ENCODE measurements around the gene GSG1.

Gene GSG1

DNA sequence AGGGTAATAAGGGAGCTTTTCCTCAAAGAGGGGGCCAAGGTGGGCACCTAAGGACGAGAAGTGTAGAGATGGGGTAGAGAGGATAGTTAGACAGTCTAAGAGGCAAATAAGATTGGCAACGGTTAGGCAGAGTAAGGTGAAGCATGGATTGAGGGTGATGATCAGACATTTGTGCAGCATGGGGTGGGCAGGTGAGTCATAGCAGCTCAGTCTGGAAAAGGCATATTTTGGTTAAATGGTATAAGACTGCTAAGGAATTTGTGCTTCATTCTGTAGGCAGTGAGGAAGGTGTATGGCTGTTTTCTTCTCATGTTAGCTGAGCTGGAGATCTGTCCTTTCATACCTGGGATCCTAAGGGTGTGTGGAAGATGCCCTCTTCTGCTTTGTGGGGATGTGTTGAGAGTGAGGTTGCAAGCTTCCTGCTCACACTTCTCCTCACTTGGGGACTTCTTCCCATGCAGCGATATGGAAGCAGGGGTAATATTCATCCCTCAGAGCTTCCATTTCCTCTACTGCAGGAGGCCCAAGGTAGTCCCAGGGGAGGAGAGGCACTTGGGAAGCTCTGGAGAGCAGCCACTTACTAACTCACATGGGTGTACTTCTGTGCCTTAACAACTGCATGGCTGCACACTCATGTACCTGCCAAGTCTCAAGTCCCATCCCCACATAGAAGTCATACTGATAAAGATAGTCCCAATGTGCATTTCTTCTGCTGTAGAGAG is 28.9 kb downstream of the GSG1 start:
- ATAC-seq (ENCODE audit: low read depth) (no peak), DNase-seq (ENCODE audit: low spot score) (no peak)
- Histone ChIP-seq H3K4me1 (ENCODE audit: insufficient read depth, poor library complexity, severe bottlenecking) (peaks cover 8% of the 10 kb centered on the region), H3K36me3 (ENCODE audit: low read depth) (no peaks in the 10 kb centered on the region), H3K9me3 (ENCODE audit: severe bottlenecking) (no peaks in the 10 kb centered on the region), H3K4me3 (ENCODE audit: severe bottlenecking) (no peak overlapping the region), H3K27me3 (ENCODE audit: insufficient read depth, poor library complexity, severe bottlenecking) (no peaks in the 10 kb centered on the region), H3K27ac (ENCODE audit: poor library complexity, severe bottlenecking) (no peak overlapping the region)
- no peak for TF ChIP-seq CTCF (IDR thresholded peaks at IDR 0.05; ENCODE audit: poor library complexity, severe bottlenecking)

GRCh38 chr12:13073173-13073572 is 30.3 kb downstream of the GSG1 start:
- no peak for ATAC-seq (ENCODE audit: low read depth)
- no peak for DNase-seq (ENCODE audit: low spot score)
- Histone ChIP-seq H3K27me3 (ENCODE audit: insufficient read depth, poor library complexity, severe bottlenecking) (no peaks in the 10 kb centered on the region), H3K4me1 (ENCODE audit: insufficient read depth, poor library complexity, severe bottlenecking) (peaks cover 8% of the 10 kb centered on the region), H3K4me3 (ENCODE audit: severe bottlenecking) (no peak overlapping the region), H3K27ac (ENCODE audit: poor library complexity, severe bottlenecking) (no peak overlapping the region), H3K36me3 (ENCODE audit: low read depth) (no peaks in the 10 kb centered on the region), H3K9me3 (ENCODE audit: severe bottlenecking) (no peaks in the 10 kb centered on the region)
- TF ChIP-seq CTCF (IDR thresholded peaks at IDR 0.05; ENCODE audit: poor library complexity, severe bottlenecking) = no peak

- Histone ChIP-seq H3K9me3 (ENCODE audit: severe bottlenecking) (no peaks in the 10 kb centered on the region), H3K36me3 (ENCODE audit: low read depth) (no peaks in the 10 kb centered on the region), H3K4me1 (ENCODE audit: insufficient read depth, poor library complexity, severe bottlenecking) (peaks cover 8% of the 10 kb centered on the region), H3K27me3 (ENCODE audit: insufficient read depth, poor library complexity, severe bottlenecking) (no peaks in the 10 kb centered on the region), H3K4me3 (ENCODE audit: severe bottlenecking) (no peak overlapping the region), H3K27ac (ENCODE audit: poor library complexity, severe bottlenecking) (peak overlapping the region; percentile 36)
- TF ChIP-seq CTCF (IDR thresholded peaks at IDR 0.05; ENCODE audit: poor library complexity, severe bottlenecking) = no peak
- peak; percentile 74 for ATAC-seq (ENCODE audit: low read depth)
- DNase-seq (ENCODE audit: low spot score) = no peak
These were observed 31.9 kb downstream of the GSG1 start for GRCh38 chr12:13071305-13072280.

DNA sequence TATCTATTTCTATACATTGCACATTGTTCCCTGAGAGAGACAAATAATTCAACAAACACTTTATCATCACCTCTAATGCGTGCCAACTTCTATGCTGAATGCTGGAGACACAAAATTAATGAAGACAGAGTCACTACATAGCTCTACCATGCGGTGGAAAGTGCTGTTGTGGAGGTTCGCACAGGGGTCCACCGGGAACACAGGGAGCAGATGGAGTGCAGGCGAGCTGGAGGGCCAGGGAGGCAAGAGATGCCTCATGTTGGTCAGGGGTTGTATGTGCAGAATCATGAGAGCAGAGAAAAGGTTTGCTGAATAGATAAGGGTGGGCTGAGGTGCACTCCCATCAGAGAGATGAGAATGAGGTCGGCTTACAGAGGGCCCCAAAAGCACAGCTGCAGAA is 34.1 kb downstream of the GSG1 start:
- DNase-seq (ENCODE audit: low spot score) = no peak
- H3K27ac ChIP-seq (ENCODE audit: poor library complexity, severe bottlenecking) = no peak overlapping the region
- no peaks in the 10 kb centered on the region for H3K27me3 ChIP-seq (ENCODE audit: insufficient read depth, poor library complexity, severe bottlenecking)
- ATAC-seq (ENCODE audit: low read depth) = no peak
- H3K36me3 ChIP-seq (ENCODE audit: low read depth) = no peaks in the 10 kb centered on the region
- no peak for TF ChIP-seq CTCF (IDR thresholded peaks at IDR 0.05; ENCODE audit: poor library complexity, severe bottlenecking)
- peaks cover 8% of the 10 kb centered on the region for H3K4me1 ChIP-seq (ENCODE audit: insufficient read depth, poor library complexity, severe bottlenecking)
- no peak overlapping the region for H3K4me3 ChIP-seq (ENCODE audit: severe bottlenecking)
- no peaks in the 10 kb centered on the region for H3K9me3 ChIP-seq (ENCODE audit: severe bottlenecking)

All from RWPE2 (cell line).